Right lobe of liver (tissue), 6 donors: ENCODE results near the gene ZFAND6. TPM values are rescaled to one million over a fixed set of nuclear protein-coding genes. Genes with fewer than 3 reads are reported as not detected.

ENCODE experiments used
- ATAC-seq, 4 donors: fragments of 200-7000 bp; cut with Tn5 transposase; one replicate each; pipeline ENCODE4 v1.9.1; 2020; ENCODE audit warnings: mild to moderate bottlenecking in 4 of 4, moderate library complexity in 4 of 4
- DNase-seq, 3 donors: peaks; one replicate each; pipeline ENCODE4 v3.0.0-alpha.2; 2020
- H3K27ac ChIP-seq, 3 donors: fragments of 200-600 bp; one replicate each; pipeline ENCODE4 v1.8.0; 2022
- H3K27me3 ChIP-seq, 2 donors: fragments of 200-600 bp; one replicate each; pipeline ENCODE4 v1.8.0; 2022
- H3K36me3 ChIP-seq, 4 donors: fragments of 200-600 bp; sonication (generic) in 1 of 4; one replicate each; pipeline versions ENCODE4 v1.5.1 to v1.8.0; 2017 to 2022; ENCODE audit warnings: control low read depth in 1 of 4
- H3K4me1 ChIP-seq, 4 donors: fragments of 200-600 bp; sonication (generic) in 1 of 4; one replicate each; pipeline versions ENCODE4 v1.5.1 to v1.8.0; 2017 to 2022; ENCODE audit warnings: control low read depth in 1 of 4
- H3K4me3 ChIP-seq, 3 donors: fragments of 200-600 bp; one replicate each; pipeline ENCODE4 v1.8.0; 2022
- H3K9me3 ChIP-seq, 4 donors: fragments of 200-600 bp; sonication (generic) in 1 of 4; one replicate each; pipeline versions ENCODE4 v1.5.1 to v1.8.0; 2017 to 2022; ENCODE audit warnings: control low read depth in 1 of 4
- CTCF ChIP-seq, 4 donors: fragments of 200-600 bp in 3 of 4; fragments of 450-650 bp in 1 of 4; IDR thresholded peaks; one replicate each; pipeline versions ENCODE4 v1.5.1 to v1.8.0; 2016 to 2022; ENCODE audit warnings: antibody characterized with exemption in 4 of 4, mild to moderate bottlenecking in 2 of 4
- POLR2A ChIP-seq: fragments of 450-650 bp; IDR thresholded peaks from one replicate; pipeline ENCODE4 v1.6.1; 2017; ENCODE audit warnings: antibody characterized with exemption, mild to moderate bottlenecking
- WGBS: methylation state at CpG from one replicate; pipeline ENCODE4 v1.1.6; 2018; ENCODE audit warnings: low coverage, low lambda C conversion rate; ENCODE audit not compliant: insufficient coverage; ENCODE audit errors: missing lambda C conversion rate; 5-methylcytosine and 5-hydroxymethylcytosine counted together
- intact Hi-C, 2 donors: fragments of 100-400 bp; cut with DNase I; formaldehyde crosslinking; loops; one replicate each; pipeline versions ENCODE4 v1.11.2 to v1.14.1; 2022
- total RNA-seq, 6 experiments: library from RNA; depleted of rRNA in 2 of 6; stranded (reverse); fragments of >200 nt in 2 of 6; fragmentation: NEBNext Ultra II Directional in 3 of 6; extraction: Animal tissue kit (Norgen Biotek cat#: 25700) in 3 of 6; gene quantifications; one replicate each; pipeline versions ENCODE4 v1.1.0 to v1.2.4, GENCODE V29; 2016 to 2023
- donor health status: DM: no; HTN: yes; CAD: no.
- donor health status: DM: no; HTN: no; CAD: no.
- donor health status: DM: no; HTN: no; CAD: no.
- donor health status: DM: no; HTN: yes; CAD: no.
- donor health status: DM: no; HTN: yes; CAD: no.

Gene ZFAND6
- total RNA-seq, 6 experiments from 2014 or later: 46.1 to 111 (median 48.9) TPM

GRCh38 chr15:80152896-80153876 lies 93.7 kb downstream of the ZFAND6 start, which contains the start of gene FAH:
FAH (plus strand) TSS chr15:80152999; CDS start chr15:80153055, 56 bp downstream.
- H3K9me3 ChIP-seq: no peaks in the 10 kb centered on the region
- H3K27me3 ChIP-seq: no peaks in the 10 kb centered on the region
- WGBS: under 1% methylated on average over 31 of the region's 45 CpGs
- H3K4me3 ChIP-seq: peak within 1 kb of the TSS; percentile 62 to 77 (median 73)
- H3K4me1 ChIP-seq: peaks cover 0 to 71% (median 26%) of the 10 kb centered on the region in 4 donors
- intact Hi-C loops: no loop called here
- peaks cover 0 to 2% (median 0%) of the 10 kb centered on the region in 4 donors for H3K36me3 ChIP-seq
- ATAC-seq (peak; percentile 75 to 85 (median 79)), DNase-seq (no peak)
- peak; percentile 79 for TF ChIP-seq POLR2A
- TF ChIP-seq CTCF (IDR thresholded peaks at IDR 0.05): no peak
- peak within 1 kb of the TSS; percentile 40 to 71 (median 66) for H3K27ac ChIP-seq

GRCh38 chr15:80153900-80154299 lies 94.4 kb downstream of the ZFAND6 start:
- no peaks in the 10 kb centered on the region for H3K9me3 ChIP-seq
- no peak for DNase-seq
- H3K4me3 ChIP-seq: peak overlapping the region; percentile 62 to 77 (median 73)
- intact Hi-C loops: no loop called here
- H3K27me3 ChIP-seq: no peaks in the 10 kb centered on the region
- TF ChIP-seq POLR2A (no peak), CTCF (IDR thresholded peaks at IDR 0.05) (no peak)
- H3K27ac ChIP-seq: peak overlapping the region in 2 of 3 donors; percentile 62 to 71
- WGBS: 27% methylated on average over 4 of the region's 4 CpGs
- no peak for ATAC-seq
- H3K36me3 ChIP-seq: peaks cover 0 to 10% (median 0%) of the 10 kb centered on the region in 4 donors
- peaks cover 0 to 75% (median 28%) of the 10 kb centered on the region in 4 donors for H3K4me1 ChIP-seq

- Histone ChIP-seq H3K36me3 (peaks cover 0 to 14% (median under 1%) of the 10 kb centered on the region in 4 donors), H3K9me3 (no peaks in the 10 kb centered on the region), H3K4me3 (peak overlapping the region; percentile 62 to 77 (median 73)), H3K4me1 (peaks cover 0 to 75% (median 30%) of the 10 kb centered on the region in 4 donors), H3K27ac (peak overlapping the region in 2 of 3 donors; percentile 62 to 71), H3K27me3 (no peaks in the 10 kb centered on the region)
- 47% methylated on average over 2 of the region's 6 CpGs for WGBS
- ATAC-seq (peak; percentile 48 to 58 (median 56)), DNase-seq (peak; percentile 65 to 91 (median 87))
- TF ChIP-seq CTCF (IDR thresholded peaks at IDR 0.05): no peak
- peak; percentile 80 for TF ChIP-seq POLR2A
- intact Hi-C loops: no loop called here
Observed at GRCh38 chr15:80154336-80154735, 94.9 kb downstream of the ZFAND6 start.

GRCh38 chr15:80155001-80155377 lies 95.5 kb downstream of the ZFAND6 start:
- DNase-seq (no peak), ATAC-seq (no peak)
- intact Hi-C loops: no loop called here
- WGBS: 54% methylated on average over 5 of the region's 5 CpGs
- Histone ChIP-seq H3K9me3 (no peaks in the 10 kb centered on the region), H3K4me3 (peak overlapping the region; percentile 8 to 77 (median 73)), H3K27me3 (no peaks in the 10 kb centered on the region), H3K4me1 (peaks cover 0 to 80% (median 33%) of the 10 kb centered on the region in 4 donors), H3K36me3 (peaks cover 0 to 18% (median 3%) of the 10 kb centered on the region in 4 donors), H3K27ac (peak overlapping the region in 1 of 3 donors; percentile 31)
- TF ChIP-seq CTCF (IDR thresholded peaks at IDR 0.05) (no peak), POLR2A (no peak)
